HG03039 (cell line): ENCODE results near the gene SMS.

Experiments
- ATAC-seq: cut with Tn5 transposase; IDR thresholded peaks from one replicate; pipeline ENCODE4 v1.9.1; 2021; ENCODE audit warnings: mild to moderate bottlenecking, moderate library complexity; ENCODE audit not compliant: unreplicated experiment

Gene SMS

GRCh38 chrX:22035236-22035635 lies 94.7 kb downstream of the SMS start:
- no peak for ATAC-seq

GRCh38 chrX:22037225-22037624 lies 96.7 kb downstream of the SMS start:
- ATAC-seq: no peak

GRCh38 chrX:22037911-22038537 lies 97.5 kb downstream of the SMS start:
- no peak for ATAC-seq

GRCh38 chrX:22039541-22039940 lies 99.0 kb downstream of the SMS start:
- ATAC-seq: no peak

- no peak for ATAC-seq
These were observed 99.7 kb downstream of the SMS start for GRCh38 chrX:22040184-22040583.

GRCh38 chrX:22041907-22042530 lies 101.5 kb downstream of the SMS start:
- no peak for ATAC-seq

- no peak for ATAC-seq
These were observed 103.4 kb downstream of the SMS start for GRCh38 chrX:22043872-22044271.
